Ovary (tissue), 3 donors: ENCODE results near the gene FOXM1.

Source experiments
- EP300 ChIP-seq: sonication (generic); formaldehyde crosslinking; IDR thresholded peaks from one replicate; pipeline ENCODE4 v1.6.1; 2017; ENCODE audit warnings: antibody characterized with exemption
- POLR2A ChIP-seq: fragments of 450-650 bp; IDR thresholded peaks from one replicate; pipeline ENCODE4 v1.6.1; 2017; ENCODE audit warnings: antibody characterized with exemption, mild to moderate bottlenecking, moderate library complexity
- TF ChIP-seq, protein P1 (sequence below), 3 donors: fragments of 450-650 bp in 2 of 3; fragments of 200-600 bp in 1 of 3; IDR thresholded peaks; one replicate each; pipeline versions ENCODE4 v1.5.1 to v1.8.0; 2016 to 2022; ENCODE audit warnings: antibody characterized with exemption in 3 of 3, mild to moderate bottlenecking in 1 of 3
- donor health status: DM: no; HTN: no; CAD: no.

DNA sequence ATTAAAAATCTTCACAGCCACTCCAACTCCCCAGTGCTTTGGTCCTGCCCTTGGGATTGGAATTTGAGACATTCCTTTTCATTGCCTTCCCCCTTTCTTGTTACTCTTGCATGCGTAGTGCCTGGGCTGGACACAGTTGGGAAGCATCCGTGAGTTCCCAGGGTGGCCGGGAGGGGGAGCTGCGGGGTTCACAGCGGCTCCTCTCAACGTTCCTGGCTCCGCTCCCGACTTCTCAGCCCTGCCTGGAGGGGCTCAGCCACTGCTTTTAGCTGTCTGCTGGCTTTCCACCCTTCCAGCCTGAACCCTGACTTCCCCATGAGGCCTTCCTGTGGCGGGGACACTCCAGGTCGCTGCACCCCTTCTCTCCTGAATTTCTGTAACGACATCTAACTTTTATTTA is 23.3 kb downstream of the FOXM1 start:
- TF ChIP-seq, protein P1, sequence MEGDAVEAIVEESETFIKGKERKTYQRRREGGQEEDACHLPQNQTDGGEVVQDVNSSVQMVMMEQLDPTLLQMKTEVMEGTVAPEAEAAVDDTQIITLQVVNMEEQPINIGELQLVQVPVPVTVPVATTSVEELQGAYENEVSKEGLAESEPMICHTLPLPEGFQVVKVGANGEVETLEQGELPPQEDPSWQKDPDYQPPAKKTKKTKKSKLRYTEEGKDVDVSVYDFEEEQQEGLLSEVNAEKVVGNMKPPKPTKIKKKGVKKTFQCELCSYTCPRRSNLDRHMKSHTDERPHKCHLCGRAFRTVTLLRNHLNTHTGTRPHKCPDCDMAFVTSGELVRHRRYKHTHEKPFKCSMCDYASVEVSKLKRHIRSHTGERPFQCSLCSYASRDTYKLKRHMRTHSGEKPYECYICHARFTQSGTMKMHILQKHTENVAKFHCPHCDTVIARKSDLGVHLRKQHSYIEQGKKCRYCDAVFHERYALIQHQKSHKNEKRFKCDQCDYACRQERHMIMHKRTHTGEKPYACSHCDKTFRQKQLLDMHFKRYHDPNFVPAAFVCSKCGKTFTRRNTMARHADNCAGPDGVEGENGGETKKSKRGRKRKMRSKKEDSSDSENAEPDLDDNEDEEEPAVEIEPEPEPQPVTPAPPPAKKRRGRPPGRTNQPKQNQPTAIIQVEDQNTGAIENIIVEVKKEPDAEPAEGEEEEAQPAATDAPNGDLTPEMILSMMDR (IDR thresholded peaks at IDR 0.05): peak; percentile 66 to 72 (median 69)
- TF ChIP-seq POLR2A (no peak), EP300 (no peak)
